RWPE2 (cell line): ENCODE results near the gene ASIC2.

Experiments used
- ATAC-seq: fragments of 200-7000 bp; cut with Tn5 transposase; 3 replicates; pipeline ENCODE4 v1.9.1; 2021; ENCODE audit warnings: low read depth
- DNase-seq: peaks from one replicate; pipeline ENCODE4 v3.0.0-alpha.2; 2020; ENCODE audit warnings: low spot score
- H3K27ac ChIP-seq: fragments of 450-650 bp; 2 replicates; pipeline ENCODE4 v1.5.1; 2017; ENCODE audit warnings: mild to moderate bottlenecking; ENCODE audit not compliant: poor library complexity, severe bottlenecking
- H3K27me3 ChIP-seq: fragments of 250-450 bp; sonication (Bioruptor Pico); 2 replicates; pipeline ENCODE4 v1.5.1; 2021; ENCODE audit warnings: mild to moderate bottlenecking, moderate library complexity; ENCODE audit not compliant: insufficient read depth, poor library complexity, severe bottlenecking
- H3K36me3 ChIP-seq: fragments of 250-450 bp; sonication (Bioruptor Pico); 2 replicates; pipeline ENCODE4 v1.5.1; 2020; ENCODE audit warnings: low read depth, mild to moderate bottlenecking, moderate library complexity
- H3K4me1 ChIP-seq: fragments of 250-450 bp; sonication (Bioruptor Pico); 2 replicates; pipeline ENCODE4 v1.5.1; 2021; ENCODE audit warnings: mild to moderate bottlenecking, moderate library complexity; ENCODE audit not compliant: insufficient read depth, poor library complexity, severe bottlenecking
- H3K4me3 ChIP-seq: fragments of 250-450 bp; sonication (Bioruptor Pico); 2 replicates; pipeline ENCODE4 v1.5.1; 2021; ENCODE audit warnings: mild to moderate bottlenecking, moderate library complexity; ENCODE audit not compliant: severe bottlenecking
- H3K9me3 ChIP-seq: fragments of 250-450 bp; sonication (Bioruptor Pico); 2 replicates; pipeline ENCODE4 v1.5.1; 2021; ENCODE audit warnings: mild to moderate bottlenecking, moderate library complexity; ENCODE audit not compliant: severe bottlenecking
- TF ChIP-seq, protein P1 (sequence below): fragments of 450-650 bp; IDR thresholded peaks from one replicate; pipeline ENCODE4 v1.5.1; 2017; ENCODE audit warnings: mild to moderate bottlenecking, moderate library complexity; ENCODE audit not compliant: poor library complexity, severe bottlenecking

ASIC2 gene

DNA sequence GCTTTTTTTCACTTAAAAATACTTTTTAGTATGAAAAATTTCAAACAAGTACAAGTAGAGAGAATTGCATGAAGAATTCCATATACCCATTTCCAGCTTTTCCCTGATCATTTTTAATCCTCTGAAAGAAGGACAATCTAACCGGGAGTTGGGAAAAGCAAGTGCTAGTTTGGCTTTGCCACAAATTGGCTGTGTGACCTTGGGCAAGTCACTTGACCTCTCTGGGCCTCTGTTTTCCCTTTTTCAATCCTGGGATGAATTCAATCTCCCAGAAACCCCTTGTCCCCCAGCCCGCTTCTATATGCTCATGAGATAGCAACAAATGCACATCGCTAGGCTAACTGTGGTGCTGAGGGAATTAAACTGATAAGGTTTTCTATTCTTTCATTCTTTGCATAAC lies 49.4 kb downstream of the ASIC2 start:
- H3K4me3 ChIP-seq = no peak overlapping the region
- DNase-seq (no peak), ATAC-seq (no peak)
- no peaks in the 10 kb centered on the region for H3K36me3 ChIP-seq
- H3K4me1 ChIP-seq = peaks cover 9% of the 10 kb centered on the region
- no peak overlapping the region for H3K27ac ChIP-seq
- H3K27me3 ChIP-seq = no peaks in the 10 kb centered on the region
- TF ChIP-seq, protein P1, sequence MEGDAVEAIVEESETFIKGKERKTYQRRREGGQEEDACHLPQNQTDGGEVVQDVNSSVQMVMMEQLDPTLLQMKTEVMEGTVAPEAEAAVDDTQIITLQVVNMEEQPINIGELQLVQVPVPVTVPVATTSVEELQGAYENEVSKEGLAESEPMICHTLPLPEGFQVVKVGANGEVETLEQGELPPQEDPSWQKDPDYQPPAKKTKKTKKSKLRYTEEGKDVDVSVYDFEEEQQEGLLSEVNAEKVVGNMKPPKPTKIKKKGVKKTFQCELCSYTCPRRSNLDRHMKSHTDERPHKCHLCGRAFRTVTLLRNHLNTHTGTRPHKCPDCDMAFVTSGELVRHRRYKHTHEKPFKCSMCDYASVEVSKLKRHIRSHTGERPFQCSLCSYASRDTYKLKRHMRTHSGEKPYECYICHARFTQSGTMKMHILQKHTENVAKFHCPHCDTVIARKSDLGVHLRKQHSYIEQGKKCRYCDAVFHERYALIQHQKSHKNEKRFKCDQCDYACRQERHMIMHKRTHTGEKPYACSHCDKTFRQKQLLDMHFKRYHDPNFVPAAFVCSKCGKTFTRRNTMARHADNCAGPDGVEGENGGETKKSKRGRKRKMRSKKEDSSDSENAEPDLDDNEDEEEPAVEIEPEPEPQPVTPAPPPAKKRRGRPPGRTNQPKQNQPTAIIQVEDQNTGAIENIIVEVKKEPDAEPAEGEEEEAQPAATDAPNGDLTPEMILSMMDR = no peak
- no peaks in the 10 kb centered on the region for H3K9me3 ChIP-seq

- no peaks in the 10 kb centered on the region for H3K36me3 ChIP-seq
- H3K9me3 ChIP-seq = no peaks in the 10 kb centered on the region
- H3K4me3 ChIP-seq = no peak overlapping the region
These were observed 50.5 kb downstream of the ASIC2 start for GRCh38 chr17:33242375-33243124.

DNA sequence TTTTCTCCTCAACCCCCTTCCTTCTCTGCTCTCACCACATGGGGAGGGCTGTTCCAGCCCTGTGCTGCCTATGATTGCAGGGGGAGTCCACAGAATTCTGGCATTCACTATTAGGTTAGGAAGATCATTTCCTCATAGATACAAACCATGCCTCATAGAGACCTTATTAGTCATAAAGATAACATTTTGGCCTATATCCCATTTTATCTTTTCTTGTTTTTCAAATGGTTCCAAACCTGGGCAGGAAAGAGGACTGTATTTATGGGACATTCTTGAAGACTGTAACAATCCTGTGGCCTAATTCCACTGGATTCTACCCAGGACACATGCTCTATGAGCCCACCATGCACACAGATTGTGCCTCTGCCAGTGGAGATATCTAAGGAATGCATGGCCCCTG lies 51.7 kb downstream of the ASIC2 start:
- DNase-seq (no peak), ATAC-seq (peak; percentile 58)
- Histone ChIP-seq H3K9me3 (no peaks in the 10 kb centered on the region), H3K27ac (no peak overlapping the region), H3K4me1 (peaks cover 9% of the 10 kb centered on the region), H3K36me3 (no peaks in the 10 kb centered on the region), H3K4me3 (no peak overlapping the region), H3K27me3 (no peaks in the 10 kb centered on the region)
- TF ChIP-seq, protein P1 = no peak

More at GRCh38 chr17:33242375-33243124, 50.5 kb downstream of the ASIC2 start:
- TF ChIP-seq, protein P1 = no peak
- Histone ChIP-seq H3K4me1 (peaks cover 9% of the 10 kb centered on the region), H3K27me3 (no peaks in the 10 kb centered on the region), H3K27ac (no peak overlapping the region)
- no peak for DNase-seq
- no peak for ATAC-seq

DNA sequence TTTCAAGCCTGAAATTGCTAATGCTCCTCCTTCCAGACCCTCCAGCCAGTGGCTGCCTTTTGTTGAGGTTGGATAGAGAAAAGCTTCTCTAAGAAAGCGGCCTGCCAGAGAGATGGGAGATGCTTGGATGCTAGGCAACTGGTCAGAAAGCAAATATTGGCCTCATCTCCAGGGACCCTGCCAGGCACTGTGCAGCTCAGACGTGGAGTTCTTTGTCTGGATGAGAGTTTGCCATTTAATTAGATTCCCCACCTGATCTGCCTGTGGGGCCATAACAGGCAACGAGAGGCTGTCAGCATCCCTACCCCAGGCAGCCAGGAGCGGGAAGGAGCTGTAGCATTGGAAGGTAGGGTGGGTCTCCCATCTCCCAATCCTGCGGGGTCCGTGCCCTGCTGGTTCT lies 52.7 kb downstream of the ASIC2 start:
- H3K27ac ChIP-seq = no peak overlapping the region
- H3K4me1 ChIP-seq = peaks cover 14% of the 10 kb centered on the region
- no peaks in the 10 kb centered on the region for H3K27me3 ChIP-seq
- no peaks in the 10 kb centered on the region for H3K36me3 ChIP-seq
- DNase-seq (no peak), ATAC-seq (no peak)
- H3K4me3 ChIP-seq = no peak overlapping the region
- H3K9me3 ChIP-seq = no peaks in the 10 kb centered on the region
- TF ChIP-seq, protein P1 = no peak

DNA sequence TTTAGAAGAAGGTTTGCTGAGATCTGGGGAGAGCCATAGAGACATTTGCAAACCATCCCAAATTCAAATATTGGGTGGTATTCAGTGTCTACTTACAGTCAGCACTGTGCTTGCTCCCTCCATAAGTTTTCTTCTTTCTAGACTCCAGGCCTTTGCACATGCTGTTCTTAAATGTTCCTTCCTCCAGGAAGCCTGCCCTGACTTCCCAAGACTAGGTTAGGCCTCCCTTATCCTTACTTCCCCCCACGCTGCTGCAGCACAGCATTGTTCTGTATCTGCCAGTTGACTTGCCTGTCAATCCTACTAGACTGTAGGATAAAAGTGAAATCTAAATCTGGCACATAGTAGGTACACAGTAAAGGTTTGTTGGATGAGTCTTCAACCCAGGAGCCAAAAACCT lies 53.4 kb downstream of the ASIC2 start:
- Histone ChIP-seq H3K9me3 (no peaks in the 10 kb centered on the region), H3K27me3 (no peaks in the 10 kb centered on the region), H3K27ac (no peak overlapping the region), H3K36me3 (no peaks in the 10 kb centered on the region), H3K4me3 (no peak overlapping the region), H3K4me1 (peaks cover 21% of the 10 kb centered on the region)
- ATAC-seq = no peak
- TF ChIP-seq, protein P1 = no peak
- DNase-seq = no peak
